ENCODE measurements around the gene NDUFA13.

DNA sequence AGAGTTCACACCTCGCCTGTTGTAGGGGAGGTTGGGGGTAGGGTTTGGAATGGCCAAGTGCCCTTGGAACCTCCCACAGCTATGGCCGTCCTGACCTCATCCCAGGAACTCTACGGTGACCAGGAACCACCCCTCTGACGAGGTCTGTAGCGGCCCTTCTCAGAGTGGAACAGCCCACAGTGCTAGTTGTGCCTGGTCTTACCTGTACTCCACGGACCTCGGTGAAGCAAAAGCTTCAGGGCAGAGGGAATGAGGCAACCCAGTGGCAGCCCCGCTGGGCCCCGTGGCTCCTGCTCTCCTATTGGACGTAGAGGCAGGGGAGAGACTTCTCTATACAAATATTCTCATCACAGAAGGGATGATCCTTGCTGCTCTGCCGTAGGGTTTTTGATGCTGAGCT is 7.8 kb upstream of the NDUFA13 start:
- TF ChIP-seq, protein P1, sequence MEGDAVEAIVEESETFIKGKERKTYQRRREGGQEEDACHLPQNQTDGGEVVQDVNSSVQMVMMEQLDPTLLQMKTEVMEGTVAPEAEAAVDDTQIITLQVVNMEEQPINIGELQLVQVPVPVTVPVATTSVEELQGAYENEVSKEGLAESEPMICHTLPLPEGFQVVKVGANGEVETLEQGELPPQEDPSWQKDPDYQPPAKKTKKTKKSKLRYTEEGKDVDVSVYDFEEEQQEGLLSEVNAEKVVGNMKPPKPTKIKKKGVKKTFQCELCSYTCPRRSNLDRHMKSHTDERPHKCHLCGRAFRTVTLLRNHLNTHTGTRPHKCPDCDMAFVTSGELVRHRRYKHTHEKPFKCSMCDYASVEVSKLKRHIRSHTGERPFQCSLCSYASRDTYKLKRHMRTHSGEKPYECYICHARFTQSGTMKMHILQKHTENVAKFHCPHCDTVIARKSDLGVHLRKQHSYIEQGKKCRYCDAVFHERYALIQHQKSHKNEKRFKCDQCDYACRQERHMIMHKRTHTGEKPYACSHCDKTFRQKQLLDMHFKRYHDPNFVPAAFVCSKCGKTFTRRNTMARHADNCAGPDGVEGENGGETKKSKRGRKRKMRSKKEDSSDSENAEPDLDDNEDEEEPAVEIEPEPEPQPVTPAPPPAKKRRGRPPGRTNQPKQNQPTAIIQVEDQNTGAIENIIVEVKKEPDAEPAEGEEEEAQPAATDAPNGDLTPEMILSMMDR (IDR thresholded peaks at IDR 0.05): no peak
- TF ChIP-seq POLR2AphosphoS5 (IDR thresholded peaks at IDR 0.05): no peak
- TF ChIP-seq POLR2A (IDR thresholded peaks at IDR 0.05): no peak
- TF ChIP-seq EP300 (IDR thresholded peaks at IDR 0.05; ENCODE audit: low read depth): no peak
